Hippocampal formation (tissue), 2 donors: ENCODE results near the gene BSX.
A peak's percentile ranks its signal among the peaks of the same experiment; 100 is the strongest.

ENCODE experiments used
- DNase-seq, 2 donors: peaks; one replicate each; lab custom pipeline; 2025; lab: John Stamatoyannopoulos, UW

The BSX gene

DNA sequence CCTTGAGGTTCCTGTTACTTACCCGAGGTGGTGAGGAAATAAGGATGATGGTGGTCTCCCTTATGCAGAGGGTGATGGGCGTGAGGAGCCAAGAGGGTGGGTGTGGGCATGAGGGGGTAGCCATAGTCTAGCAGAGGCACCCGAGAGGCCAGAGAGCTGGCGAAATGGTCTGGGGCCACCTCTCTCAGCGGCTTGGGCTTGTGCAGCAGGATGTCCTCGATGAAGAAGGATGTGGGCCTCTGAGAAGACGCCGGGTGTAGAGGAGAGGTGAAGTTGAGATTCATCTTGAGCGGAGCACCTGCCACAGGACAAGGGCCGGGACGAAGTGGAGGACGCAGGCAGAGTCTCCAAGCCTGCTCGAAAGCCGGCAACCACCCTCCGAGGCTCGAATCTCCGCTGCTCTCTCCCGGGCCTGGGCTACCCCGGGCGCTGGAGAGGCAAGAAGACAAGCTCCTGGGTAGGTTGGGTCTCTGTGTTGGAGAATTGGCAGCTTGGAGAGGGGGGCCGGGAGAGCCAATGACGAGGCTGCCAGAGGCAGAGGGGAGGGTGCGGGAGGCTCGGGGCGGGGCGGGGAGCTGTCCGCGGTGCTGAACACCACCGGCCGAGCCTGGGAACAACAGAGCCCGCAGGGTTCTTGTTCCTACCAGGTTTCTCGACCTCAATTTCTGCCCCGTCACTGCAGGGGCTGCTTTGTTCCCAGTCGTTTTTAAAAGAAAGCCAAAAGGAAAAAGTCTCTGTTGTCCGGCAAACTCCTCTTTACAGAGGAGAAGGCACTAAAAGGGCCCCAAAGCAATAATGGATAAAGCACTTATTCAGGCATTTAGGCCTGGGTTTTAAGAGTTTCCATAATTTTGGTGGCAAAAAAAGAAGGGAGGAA, at the start of gene BSX:
Gene BSX (minus strand): TSS at position 447 of the 877 bp plus-strand sequence. CDS start 163 bp downstream, at position 284.
- DNase-seq: peak in 1 of 2 donors; percentile 10

DNA sequence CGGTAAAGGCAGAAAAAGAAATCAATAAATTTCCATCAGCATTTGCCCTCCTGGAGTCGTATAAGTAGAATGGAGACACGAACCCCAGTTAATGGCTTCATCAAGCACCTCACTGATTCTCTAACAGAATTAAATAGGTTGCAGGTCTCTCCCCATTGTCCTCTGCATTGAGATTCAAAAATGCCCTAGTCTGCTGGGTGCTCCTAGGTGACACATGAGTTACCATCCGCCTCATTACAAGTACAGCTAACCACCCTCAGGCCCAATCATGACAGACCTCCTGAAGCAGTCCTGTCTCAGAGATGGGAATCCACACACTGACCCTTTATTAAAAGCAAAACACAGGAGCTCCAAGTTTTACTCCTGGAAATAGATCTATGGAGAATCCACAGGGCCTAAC, 48.9 kb upstream of the BSX start:
- DNase-seq: no peak

DNA sequence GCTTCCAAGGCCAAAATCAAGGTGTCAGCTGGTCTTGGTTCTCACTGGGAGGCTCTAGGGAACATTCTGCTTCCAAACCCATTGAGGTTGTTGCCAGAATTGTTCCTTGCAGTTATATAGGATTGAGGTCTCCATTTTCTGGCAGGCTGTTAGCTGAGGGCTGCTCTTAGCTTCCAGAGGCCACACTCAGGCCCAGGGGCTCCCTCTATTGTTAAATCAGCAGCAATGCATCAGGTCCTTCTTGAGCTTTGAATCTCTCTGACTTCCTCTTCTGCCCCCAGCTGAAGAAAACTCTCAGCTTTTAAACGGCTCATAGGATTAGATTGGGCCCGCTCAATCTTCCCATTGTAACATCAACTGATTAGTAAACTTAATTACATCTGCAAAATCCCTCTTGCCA, 39.3 kb upstream of the BSX start:
- peak in 1 of 2 donors; percentile 6 for DNase-seq

DNA sequence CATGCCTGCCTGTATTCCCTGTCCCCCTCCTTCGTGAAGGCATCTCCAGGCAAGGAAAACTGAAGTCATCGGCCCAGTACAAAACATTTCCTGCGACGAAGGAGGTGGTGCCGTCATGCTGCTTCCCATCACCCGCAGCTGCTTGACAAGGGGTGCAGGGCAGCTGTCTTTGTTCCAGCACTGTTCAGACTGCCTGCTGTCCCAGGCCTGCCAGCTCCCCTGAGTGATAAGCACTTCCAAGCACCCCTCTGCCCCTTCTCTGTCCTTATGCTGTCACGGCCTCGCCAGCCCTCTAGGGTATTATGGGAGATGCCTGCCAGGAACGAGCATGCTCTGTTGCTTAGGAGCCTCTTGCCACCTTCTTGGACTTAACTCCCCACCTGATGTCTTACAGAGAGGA, 37.1 kb upstream of the BSX start:
- DNase-seq: no peak

DNA sequence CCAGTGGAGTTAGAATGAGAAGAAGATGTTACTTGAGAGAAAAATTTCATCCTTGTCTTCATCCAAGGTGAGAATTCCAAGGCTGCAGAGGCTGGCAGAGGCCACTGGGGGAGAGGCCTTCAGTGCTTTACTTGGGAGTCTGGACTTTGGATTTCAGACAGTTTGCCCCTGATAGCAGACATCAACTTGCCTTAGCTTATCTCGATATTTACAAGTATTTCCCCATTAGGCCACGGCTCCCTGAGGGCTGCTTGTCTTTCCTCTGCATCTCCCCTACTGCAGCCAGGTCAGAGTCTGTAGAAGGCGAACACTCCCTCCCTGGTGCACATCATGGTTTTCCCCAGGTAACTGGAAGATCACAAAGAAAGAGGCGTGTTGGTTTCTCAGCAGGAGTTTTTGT, 29.9 kb upstream of the BSX start:
- no peak for DNase-seq

DNA sequence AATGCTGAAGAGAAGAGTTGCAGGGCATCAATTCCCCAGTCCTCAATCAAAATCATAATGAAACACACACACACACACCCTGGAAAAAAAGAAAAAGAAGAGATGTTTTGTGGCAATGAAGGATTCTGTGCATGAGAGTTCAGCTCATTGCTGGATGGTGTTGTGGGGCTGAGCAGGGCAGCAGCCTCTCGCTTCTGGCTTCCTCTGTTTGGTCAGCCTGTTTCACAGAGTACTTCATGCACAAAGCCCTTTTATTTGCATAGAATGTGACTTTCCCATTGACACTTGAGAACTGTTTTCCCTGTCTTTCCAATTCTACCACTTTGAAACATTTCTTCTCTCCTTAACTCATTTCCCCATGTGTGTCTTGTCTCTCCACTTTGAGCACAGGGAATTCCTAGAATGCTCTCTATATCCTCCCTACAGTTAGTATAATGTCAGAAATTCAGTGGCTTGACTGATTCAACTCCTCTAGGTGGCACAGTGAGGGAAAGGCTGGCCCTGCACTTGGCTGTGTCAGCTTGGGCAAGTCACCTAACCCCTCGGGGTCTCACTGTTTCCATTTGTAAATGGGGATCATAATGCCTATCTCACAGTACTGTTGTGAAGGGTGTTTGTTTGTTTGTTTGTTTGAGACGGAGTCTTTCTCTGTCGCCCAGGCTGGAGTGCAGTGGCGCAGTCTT, 25.4 kb upstream of the BSX start:
- no peak for DNase-seq

DNA sequence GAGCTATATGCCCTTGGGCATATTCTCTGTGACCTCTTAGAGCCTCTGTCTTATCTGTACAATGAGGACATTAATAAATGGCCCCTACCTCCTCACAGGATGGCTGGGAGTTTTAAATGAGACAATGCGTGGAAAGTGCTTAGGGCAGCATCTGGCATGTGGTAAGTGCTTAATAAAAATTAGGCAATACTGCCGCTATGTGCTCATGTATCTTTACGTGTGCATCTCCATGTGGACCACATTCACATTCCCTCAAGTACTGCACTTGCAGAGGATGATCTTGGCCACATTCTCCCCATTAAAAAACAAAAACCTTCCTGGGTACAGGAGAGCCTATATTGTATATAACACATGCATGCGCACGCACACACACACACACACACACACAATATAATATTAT, 19.1 kb upstream of the BSX start:
- no peak for DNase-seq

DNA sequence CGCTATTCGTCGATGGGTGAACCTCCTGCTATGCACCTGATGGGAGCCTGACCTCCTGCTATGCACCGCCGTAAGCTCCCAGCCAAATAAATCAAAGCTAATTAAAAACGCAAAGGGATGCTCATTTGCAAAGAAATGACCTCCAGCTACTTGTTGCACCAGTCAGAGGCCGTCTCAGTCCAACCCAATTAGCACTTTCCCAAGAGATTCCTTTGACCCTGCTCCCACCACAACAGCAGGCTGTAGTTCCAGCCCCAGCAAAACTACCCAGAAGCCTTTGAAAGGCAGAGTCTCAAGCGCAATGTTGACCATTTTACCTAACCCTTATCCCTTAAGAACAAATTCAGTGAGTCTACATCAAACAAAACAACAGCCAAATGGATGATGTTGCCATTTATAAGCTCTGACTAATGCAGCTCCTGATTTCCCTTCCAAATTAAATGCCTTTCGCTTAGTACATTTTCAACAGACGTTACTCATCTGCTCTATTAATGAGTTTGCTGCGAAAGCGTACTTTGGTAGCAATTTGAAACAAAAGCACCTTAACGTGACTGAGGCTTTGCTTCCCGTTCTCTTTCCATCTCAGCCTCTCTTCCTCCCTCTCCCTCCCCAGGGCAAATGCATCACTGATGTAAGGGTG, 17.2 kb upstream of the BSX start:
- DNase-seq: no peak

DNA sequence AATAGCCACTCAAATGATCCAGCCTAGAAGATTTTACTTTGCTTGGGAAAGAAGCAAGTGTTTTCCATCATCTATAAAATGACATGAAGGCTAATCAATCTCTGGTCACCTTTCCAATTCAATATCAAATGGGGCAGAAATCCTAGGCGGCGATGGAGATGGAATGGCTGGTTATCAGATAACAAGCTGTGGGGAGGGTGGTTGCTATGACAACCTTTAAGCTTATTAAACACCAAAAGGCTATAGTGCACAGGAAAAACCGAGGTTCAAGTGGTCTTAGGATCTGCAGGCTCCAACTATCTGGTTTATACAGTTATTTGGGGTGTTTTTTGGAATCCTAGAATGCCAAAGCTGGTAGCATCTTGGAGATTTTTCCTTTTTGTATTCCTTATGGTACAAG, 13.9 kb upstream of the BSX start:
- no peak for DNase-seq

DNA sequence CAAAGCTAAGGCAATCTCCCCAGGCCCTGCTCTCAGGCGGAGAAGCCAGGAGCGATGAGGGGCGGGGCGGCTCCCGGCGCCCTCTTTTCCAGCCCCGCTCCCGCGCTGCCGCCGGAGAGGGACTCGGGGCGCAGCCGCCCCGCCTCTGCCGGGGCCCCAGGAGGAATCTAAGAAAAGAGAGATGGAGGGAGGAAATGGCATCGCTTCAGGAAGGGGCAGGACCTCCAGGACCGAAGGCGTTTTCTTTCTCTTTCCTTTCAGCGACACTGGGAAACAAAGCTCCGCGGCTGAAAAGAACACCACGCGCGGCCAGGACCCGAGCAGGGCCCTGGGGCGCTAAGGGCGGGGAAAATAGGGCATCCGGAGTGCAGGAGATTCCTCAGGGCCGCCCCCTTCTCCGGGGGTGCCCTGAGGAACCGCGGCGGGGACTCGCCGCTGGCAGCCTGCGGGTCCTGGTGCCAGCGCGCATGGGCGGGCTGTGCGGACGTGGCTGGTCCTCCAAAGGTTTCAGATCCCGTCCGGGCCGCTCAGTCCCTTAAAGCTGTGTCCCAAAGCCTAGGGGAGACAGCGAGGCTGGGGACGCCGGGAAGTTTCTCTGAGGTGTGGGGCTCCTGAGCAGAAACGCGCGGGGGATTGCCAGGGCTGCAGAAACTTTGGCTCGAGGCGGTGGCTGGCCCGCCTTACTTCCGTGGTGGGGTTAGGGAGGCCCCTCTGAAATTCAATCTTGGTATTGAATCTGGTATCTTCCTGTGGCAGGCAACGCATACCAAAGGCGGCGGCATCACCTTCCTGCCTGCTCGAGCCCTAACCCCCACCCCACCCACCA, 2.8 kb upstream of the BSX start:
- DNase-seq: no peak

DNA sequence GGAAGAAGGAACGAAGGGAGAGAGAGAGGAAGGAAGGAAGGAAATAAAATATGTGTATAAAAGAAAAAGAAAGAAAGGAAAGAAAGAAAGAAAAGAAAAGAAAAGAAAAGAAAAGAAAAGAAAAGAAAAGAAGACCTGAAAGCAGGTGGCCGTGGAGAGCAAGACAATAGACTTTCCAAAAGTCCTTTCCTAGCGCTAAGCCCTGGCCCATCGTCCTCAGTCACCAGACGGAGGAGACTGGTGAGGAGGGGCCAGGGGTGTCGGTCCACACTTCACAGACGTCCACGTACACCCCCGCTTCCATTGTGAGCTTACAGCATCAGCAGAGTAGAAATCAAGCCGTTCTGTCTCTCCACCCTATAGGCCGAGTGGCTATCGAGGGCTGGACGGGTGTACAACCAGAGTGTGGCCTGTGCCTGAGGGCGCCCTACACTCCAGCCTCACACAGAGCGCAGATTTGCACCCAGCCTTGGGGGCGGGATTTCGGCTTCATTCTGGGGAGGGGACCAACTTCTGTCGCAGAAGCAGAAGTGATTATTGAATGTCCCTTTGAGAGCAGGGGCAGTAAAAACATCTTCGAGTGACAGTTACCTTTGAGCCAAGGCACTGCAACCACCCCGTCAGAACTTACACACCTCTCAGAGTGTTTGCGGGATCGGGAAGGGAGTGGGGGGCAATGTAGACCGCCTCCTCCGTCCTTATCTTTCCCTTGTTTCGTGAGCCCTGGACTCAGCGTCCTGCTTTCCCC, 2.0 kb upstream of the BSX start:
- DNase-seq: no peak

DNA sequence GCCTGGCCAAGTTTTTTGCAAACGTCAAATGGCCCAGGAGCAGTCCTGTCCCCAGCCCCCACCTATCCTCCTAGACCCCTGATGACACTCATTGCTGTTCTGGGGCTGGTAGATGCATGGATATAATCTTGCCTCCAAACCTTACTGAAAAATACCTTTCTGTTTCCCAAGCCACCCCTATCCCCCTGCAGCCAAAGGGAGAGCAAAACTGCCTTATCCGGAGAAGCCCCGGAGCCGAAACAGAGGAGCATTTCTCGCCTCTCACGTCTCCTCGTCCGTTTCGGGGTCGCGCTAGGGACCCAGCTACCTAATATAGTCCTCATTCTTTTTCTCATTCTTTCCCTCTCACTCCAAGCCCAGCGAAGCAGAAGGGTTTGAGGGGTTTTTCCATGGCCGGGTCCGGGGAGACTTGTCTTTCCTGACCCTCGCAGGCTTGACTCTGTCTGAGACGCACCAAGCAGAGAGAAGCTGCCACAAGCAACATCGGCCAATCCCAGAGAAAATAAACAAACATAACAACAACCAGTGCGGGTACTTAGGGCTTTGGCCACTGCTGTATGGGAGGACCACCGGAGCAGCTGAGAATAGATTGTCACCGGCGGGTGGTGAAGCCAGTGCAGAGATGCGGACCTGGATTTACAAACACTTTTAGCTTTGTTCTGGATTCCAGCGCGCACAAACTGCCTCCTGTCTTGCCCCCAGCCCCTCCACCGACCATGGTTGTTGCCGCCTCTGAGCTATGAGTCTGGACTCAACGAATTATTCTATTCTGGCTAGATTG, 1.6 kb downstream of the BSX start:
- no peak for DNase-seq

DNA sequence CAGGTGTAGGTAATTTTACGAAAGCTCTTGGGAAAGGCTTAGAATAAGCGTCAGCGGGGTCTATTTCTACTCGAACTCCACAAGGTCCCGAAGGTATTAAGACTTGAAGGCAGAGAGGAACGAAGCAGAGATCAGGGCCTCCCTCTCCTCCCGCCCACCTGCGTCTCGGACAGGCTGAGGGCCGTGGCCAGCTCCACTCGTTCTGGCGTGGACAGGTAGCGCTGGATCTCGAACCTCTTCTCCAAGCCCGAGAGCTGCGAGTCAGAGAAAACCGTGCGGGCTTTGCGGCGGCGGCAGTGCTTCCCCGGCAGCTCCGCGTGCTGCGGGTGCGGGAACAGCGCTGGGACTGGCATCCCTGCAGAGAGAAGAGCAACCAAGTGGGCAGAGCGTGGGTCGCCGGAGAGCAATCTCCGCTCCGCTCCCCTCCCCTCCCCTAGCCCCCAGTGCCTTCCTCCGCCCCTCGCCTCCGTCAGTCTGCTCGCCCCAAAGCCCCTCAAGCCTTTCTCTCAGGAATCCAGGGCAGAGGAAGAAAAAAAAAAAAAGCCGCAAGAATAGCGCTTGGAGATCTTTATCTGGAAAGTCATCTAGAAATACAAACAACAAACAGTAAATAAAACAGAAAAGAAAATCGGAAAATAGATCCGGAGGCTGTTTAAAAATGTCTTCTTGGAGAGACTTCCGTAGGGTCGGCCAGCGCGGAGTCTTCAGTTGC, 2.4 kb downstream of the BSX start:
- no peak for DNase-seq

DNA sequence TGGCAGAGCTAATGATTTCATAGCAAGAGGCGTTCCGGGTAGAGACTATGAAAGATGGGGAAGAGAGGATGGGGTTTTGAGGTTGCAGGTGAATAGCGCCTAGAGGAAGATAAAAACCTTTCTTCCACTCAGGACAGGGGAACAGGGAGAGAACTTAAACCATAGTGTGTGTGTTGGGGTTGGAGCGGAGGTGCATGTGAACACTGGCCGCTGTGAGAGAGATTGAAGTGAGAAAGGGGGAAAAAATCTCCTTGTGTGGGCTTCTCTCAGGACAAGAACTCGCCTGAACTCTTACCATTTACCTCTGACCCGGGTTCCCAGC, 3.4 kb downstream of the BSX start:
- no peak for DNase-seq

DNA sequence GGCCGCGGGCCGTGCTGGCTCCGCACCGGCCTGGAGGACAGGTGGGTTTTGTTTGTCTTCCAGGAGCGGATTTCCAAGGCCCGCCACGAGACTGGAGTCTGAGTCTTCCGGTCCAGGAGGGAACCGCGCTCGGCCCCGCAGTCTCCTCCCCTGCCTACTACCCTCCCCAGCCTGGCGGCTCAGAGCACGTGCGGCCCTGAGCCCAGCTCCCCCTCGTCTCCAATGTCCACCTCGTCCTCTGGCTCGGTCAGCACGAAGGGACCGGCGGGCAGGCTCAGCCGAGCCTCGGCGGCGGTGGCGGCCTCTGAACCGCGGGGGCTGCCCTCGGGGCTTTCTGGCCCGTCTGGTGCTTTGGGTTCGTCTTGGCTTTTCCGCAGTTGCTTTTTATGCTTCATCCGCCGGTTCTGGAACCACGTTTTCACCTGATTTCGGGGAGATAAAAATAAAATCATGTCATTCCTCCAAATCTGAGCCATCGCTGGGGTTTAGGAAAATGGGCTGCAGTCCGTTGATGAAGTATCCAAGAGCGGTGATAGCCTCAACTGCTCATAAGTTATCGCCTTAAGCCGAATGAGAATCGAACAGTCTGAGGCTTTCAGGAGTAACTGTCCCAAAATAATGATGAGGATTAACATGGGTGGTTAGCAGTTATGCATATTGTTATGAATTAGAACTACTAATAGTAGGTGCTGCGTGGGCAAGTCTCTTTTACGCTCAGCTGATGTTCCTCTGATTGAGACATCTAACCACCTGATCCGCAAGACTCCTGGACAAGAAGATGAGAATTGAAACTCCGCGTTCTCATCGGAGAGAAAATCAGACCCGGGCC, 4.0 kb downstream of the BSX start:
- no peak for DNase-seq

DNA sequence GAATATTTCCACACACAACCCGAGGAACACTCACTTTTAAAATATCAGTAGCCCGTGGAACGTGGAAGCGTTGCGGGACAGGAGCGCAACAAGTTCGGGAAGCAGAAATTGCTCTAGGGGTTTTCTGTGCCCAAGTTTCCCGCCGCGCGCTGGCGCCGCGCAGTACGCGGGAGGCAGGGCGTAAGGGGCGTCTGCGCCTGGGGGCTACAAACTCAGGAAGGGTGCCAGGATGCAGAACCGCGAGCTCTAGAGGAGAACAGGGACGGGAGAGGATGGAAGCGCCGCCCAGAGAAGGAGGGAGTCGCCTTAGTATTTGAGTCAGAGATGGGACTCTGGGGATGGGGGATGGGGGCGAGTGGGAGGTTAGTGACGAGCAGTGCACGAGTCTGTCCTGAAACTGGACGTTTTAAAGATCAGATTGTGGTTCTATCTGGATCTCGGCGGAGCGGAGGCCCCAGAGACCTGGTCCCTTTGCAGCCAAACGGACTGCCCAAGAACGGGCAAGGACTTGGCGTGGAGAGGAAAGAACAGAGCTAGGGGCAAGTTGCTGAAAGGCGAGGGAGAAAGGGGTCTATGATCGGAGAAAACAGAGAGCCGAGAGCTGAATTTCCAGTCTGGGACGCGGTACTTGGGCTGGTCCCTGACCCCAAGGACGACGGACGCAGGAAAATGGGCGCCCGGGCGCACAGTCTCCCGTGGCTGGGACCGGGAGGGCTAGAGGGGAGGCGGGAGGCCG, 4.7 kb downstream of the BSX start:
- DNase-seq: no peak

DNA sequence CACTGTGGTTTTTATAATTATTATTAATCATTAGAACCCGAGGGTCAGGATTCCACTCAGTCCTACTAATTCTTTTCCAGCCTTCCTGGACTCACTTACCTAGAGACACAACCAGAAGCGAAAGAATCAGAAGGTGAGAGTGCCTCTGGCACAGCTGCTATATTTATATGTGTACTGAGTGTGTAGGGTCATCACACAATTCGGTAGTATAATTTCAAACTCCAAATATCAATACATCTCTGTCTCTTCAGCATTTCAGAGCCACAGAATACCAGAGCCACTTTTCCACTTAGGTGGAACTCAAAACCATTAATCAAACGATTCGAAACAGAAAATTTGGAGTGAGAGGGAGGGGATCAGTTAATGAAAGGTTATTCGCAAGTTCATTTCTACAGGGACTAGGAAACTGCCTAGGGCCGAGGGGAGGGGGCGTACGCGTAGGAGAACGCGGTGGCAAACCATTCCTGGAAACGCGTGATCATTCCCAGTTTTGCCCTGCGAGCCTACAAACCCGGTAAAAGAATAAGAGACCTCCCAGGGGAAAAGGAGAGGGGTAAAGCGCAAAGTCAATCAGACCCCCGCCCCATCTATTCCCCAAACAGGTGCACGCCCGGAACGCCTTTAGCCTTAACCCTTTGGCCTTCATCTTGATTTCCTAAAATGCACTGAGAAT, 5.4 kb downstream of the BSX start:
- no peak for DNase-seq

DNA sequence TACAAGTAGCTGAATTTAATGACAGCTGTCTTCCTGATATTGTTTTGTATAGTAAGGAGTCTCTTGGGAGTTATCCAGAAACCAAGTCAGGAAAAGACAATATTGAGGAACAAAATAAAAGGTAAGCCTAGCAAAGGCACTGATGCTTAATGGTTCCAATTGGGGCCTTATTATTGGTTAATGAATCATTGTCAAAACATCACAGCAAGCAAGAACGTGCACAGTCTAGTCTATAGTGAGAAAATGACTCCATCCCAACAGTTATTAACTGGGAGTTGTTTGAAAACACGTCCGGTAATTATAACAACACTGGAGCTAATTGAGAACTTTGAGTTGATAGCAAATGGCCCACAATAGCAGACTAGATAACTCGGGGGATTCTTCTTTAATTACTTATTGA, 17.7 kb downstream of the BSX start:
- no peak for DNase-seq
